Right renal cortex interstitium (tissue), 3 donors: Measurements from ENCODE around the gene DKKL1. TPM values are rescaled to one million over a fixed set of nuclear protein-coding genes. Genes with fewer than 3 reads are reported as not detected.
"Not testable (repeated sequence)": the region's sequence is repeated elsewhere in the genome, so short reads cannot be mapped to it uniquely, and the experiment has no call there.

Source experiments
- DNase-seq, 3 donors: peaks; one replicate each; pipeline ENCODE4 v3.0.0-alpha.2; 2013; ENCODE audit warnings: low read depth in 3 of 3, low spot score in 2 of 3
- polyA plus RNA-seq, 3 donors: library from polyadenylated mRNA; unstranded; fragments of 120-200 nt; gene quantifications; one replicate each; pipeline ENCODE4 v1.2.1, GENCODE V29; 2013; ENCODE audit not compliant: insufficient read length in 3 of 3

The DKKL1 gene
- polyA plus RNA-seq, result 1 to 10 TPM; 4.5 to 5.3 (median 4.7) TPM

DNA sequence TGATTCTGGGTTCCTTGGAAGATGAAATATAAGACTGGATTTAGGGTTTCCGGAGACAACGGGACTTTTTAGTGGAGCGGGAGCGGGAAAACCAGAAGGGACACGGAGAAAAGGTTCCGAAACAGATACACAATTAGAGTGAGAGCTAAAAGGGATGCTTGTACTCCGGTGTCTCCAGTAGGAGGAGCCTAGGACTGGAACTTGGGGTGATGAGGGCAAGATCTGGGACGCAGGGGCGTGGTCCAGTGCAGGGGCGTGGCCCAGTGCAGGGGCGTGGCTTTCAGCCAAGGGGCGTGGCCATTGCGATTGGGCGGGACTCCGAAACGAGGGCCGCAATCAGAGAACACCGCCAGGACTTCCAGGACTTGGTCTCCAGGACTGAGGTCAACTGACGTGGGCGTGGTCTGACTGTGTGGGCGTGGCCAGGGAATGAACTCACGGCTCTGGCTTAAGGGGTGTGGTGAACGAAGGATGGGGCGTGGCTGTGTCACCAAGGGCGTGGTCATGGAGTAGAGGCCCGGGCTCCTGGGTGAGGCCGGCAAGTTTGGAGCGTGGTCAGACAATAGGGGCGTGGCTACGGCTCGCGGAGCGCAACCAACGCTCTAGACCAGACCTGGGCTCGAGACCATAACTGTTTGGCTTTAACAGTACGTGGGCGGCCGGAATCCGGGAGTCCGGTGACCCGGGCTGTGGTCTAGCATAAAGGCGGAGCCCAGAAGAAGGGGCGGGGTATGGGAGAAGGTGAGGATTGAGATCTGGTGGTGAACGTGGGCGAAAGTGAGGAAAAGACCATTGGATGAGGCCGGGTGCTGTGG lies at the start of gene DKKL1:
Gene DKKL1 (plus strand): TSS at position 610 of the 815 bp plus-strand sequence. CDS start 122 bp downstream, at position 732.
- peak; percentile 94 for DNase-seq

DNA sequence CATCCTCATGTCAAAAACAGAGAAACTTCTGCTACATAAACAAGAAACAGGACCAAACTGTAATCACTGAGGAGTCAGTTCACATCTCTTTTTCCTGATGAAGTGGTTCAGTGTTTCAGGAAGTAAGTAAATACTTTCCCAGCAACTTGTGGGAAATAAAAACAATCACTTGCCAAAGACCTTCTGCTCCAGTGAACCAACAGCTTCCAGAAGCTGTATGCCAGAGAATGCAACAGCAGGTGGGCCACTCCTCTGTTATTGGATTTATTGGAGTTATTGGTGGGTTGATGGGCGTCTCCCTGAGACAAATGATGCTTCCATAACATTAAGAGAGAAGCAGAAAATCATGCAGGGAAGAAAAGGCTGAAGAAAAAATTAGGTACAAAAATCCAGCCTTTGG lies 48.6 kb upstream of the DKKL1 start:
- no peak for DNase-seq

DNA sequence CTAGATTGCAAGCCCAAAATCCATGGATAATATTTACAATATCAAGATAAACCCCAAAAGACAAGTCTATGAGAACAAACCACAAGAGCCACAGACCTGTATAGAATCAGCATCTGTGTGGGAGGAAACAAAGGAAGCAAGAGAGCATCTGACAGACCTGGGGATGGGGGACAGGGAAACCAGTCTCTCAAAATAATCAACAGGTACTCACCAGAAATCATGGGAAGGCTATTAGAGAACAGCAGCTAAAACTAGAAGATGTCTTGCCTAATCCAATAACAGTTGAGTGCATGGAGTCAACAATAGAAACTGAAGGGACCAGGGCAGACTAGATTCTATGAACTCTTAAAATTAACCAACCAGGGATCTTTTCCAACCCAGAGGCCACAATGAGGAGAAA lies 47.4 kb upstream of the DKKL1 start:
- no peak for DNase-seq

DNA sequence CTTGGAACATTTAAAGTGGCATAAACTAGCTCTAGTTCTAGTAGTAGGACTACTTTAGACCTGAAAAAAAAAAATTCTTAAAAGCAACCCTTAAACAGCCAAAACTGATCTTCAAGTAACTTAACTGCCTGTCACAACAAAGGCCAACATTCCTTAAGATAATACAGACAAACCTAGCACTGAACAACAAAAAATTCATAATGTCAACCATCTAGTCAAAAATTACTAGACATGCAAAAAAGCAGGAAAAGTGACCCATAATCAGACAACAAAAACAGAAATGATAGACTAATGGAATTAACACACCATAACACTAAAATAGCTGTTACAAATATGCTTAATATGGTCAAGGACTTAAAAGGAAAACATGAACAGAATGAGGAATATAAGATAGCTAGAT lies 45.4 kb upstream of the DKKL1 start:
- DNase-seq, result no peak

DNA sequence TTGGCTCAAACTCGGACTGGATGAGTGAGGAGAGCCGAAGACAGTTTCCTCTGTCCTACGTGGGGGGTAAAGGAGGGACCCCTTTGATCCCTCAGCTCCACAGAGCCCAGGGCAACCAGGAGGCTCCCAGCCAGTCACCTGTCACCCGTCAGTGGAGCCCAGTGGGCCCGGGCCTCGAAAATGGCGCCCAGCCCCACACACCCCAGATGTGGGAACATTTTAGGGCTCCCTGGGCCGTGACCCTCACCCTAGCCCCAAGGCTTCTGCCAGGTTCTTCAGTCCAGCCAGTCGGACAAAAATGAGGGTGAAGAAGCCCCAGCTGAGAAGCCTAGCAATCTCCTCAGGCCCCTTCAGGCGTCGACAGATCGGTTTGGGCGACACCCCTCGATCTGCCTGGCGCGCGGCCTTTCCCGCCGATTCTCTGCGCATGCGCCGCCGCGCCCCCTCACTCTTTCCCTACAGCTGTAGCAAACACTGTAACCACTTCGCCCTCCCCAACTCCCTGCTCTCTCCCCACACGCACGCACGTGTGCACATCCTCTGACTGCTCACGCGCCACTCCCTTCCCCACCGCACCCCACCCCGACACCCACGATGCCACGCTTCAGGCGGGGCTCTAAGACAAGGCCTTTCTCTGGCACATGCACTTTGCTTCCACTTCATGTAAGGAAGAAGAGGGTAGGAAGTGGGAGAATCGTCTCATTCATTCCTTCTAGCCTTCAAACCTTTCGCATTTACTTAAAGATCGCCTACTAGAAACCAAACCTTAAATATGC lies 38.7 kb upstream of the DKKL1 start, which contains the start of gene SLC6A16:
Gene SLC6A16 (minus strand): TSS at position 391 of the 776 bp plus-strand sequence. CDS start 13,844 bp downstream, outside the sequence.
- DNase-seq, result no peak

DNA sequence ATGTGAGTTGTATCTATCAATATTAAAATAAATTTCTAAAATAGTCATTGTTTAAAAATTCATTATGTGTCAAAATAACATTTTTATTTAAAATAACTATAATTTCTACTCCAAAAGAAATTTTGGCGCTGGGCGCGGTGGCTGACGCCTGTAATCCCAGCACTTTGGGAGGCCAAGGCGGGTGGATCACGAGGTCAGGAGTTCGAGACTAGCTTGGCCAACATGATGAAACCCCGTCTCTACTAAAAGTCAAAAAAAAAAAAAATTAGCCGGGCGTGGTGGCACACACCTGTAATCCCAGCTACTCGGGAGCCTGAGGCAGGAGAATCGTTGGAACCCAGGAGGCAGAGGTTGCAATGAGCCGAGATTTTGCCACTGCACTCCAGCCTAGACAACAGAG lies 37.9 kb upstream of the DKKL1 start:
- not testable (repeated sequence) for DNase-seq

DNA sequence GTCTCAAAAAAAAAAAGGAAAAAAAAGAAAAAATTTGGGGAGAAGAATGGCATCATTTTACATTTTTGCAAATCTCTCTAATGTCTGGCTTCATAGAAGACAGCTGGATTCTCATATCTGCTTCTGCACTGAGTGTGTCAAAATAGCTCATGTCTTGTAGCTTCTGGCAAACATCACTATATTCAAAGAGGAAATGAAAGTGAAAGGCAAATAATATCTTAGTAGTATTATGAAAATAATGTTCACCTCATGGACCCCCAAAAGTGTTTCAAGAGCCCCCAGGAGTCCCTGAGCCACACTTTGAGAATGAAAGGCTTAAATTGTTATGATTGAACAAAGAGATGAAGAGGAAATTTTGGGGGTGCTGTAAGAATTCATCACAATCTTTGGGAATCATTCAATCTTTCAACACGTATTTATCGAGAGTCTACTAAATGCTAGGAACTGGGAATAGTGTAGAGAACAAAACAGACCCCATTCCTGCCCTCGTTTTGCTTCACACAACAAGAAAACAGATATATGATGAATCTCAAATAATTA lies 37.4 kb upstream of the DKKL1 start:
- DNase-seq, result no peak

DNA sequence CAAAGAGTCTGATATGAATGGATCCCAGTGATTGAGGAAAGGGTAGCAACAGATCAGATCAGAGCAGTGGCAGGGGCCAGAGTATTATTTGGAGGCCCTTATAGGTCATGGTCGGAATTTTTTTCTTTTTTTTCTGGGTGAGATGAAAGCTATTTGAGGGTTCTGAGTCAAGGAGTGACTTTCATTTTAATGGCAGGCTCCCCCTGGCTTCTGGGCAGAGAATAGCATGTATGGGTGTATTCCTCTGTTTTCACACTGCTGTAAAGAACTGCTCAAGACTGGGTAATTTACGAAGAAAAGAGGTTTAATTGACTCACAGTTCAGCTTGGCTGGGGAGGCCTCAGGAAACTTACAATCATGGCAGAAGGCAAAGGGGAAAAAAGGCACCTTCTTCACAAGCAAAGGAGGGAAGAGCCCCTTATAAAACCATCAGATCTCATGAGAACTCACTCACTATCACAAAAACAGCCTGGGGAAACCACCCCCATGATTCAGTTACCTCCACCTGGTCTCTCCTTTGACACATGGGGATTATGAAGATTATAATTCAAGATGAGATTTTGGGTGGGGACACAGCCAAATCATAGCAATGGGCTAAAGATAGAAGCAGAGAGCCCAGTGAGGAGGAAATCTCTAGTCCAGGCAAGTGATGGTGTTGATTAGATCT lies 35.7 kb upstream of the DKKL1 start:
- no peak for DNase-seq

DNA sequence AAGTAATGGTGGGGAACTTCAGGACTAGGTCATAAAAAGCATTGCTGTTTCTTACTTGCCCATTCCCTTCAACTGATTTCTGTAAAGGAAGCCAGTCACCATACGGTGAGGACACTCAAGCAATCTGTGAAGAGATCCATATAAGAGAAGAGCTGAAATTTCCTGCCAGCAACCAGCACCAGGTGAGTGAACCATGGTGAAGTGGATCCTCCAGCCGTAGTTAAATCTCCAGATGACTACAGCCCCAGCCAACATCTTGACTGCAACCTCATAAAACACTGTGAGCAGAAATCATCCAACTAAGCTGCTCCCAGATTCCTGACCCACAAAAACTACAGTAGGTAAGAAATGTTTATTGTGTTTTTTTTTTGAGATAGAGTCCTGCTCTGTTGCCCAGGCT lies 34.9 kb upstream of the DKKL1 start:
- no peak for DNase-seq

DNA sequence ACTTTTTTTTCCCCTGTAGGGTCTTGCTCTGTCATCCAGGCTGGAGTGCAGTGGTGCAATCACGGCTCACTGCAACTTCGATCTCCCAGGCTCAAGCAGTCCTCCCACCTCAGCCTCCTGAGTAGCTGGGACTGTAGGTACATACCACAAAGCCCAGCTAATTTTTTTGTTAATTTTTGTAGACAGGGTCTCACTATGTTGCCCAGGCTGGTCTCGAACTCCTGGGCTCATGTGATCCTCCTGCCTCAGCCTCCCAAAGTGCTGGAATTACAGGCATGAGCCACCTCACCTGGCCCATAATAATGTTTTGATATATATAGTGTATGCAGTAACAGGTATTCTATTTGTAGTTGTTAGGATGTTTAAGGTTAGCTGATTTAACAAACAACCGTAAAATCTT lies 32.5 kb upstream of the DKKL1 start:
- not testable (repeated sequence) for DNase-seq

DNA sequence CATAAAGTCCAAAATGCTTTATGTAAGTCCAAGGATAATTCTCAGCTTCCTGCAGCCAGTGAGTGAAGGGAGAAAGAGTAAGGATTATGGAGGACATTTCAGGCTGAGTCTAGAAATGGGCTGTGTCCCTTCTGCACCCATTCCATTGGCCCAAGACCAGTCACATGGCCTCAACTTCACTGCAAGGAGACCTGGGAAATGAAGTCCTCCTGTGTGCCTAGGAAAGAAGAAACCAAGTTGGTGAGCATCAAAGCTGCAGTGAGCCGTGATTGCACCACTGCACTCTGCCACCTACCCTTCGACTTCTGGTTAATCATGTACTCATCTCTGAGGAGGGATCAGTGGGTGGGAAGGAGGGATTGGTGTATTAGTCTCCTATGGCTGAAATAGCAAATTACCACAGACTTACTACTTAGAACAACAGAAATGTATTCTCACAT lies 32.0 kb upstream of the DKKL1 start:
- no peak for DNase-seq

DNA sequence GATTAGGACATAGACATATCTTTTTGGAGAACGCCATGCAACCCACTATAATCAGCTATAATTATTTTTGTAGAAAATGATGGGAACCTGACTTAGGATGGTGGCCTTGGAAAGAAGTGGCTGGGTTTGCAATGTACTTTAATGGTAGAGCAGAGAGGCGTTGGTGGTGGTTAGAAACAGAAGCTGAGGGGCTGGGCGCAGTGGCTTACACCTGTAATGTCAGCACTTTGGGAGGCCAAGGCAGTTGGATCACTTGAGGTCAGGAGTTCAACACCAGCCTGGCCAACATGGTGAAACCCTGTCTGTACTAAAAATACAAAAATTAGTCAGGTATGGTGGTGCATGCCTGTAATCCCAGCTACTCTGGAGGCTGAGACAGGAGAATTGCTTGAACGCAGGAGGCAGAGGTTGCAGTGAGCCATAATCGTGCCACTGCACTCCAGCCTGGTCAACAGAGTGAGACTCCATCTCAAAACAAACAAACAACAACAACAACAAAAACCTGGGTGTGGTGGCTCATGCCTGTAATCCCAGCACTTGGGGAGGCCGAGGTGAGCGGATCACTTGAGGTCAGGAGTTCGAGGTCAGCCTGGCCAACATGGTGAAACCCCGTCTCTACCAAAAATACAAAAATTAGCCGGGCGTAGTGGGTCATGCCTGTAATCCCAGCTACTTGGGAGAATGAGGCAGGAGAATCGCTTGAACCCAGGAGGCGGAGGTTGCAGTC lies 30.8 kb upstream of the DKKL1 start:
- not testable (repeated sequence) for DNase-seq

DNA sequence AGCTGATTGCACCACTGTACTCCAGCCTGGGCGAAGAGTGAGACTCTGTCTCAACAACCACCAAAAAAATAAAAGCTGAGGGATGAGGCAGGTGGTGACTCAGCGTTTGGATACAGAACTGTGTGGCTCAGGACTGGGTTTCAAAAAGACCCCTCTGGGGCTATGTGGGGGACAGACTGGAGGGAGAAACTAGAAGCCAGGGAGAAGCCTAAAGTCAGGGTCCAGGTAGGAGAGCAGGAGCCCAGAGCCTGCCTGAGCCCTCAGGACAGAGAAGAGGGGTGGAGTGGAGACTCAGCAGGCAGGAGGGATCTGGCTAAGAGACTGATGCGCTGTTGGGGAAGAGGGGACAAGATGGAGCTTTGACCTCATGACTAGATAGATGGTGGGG lies 30.3 kb upstream of the DKKL1 start:
- DNase-seq, result no peak

DNA sequence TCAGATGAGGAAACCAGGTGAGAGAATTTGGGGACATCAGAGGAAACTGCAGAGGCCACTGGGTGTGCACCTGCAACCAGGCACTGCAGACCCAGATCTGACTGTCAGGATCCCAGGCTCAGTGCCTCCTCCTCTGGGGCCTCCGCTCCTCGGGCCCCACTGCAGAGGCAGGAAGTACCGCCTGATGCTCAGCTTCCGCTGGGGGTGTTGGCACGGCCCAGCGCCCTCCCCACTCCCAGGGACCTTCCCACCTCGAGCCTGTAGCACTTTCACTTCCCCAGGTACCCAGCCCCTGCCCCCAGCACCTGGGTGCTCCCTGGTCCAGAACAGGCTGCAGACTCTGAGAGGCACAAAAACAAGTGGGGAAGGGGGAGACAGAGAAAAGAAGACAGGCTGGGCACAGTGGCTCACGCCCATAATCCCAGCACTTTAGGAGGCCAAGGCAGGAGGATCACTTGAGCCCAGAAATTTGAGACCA lies 29.8 kb upstream of the DKKL1 start:
- DNase-seq, result no peak

DNA sequence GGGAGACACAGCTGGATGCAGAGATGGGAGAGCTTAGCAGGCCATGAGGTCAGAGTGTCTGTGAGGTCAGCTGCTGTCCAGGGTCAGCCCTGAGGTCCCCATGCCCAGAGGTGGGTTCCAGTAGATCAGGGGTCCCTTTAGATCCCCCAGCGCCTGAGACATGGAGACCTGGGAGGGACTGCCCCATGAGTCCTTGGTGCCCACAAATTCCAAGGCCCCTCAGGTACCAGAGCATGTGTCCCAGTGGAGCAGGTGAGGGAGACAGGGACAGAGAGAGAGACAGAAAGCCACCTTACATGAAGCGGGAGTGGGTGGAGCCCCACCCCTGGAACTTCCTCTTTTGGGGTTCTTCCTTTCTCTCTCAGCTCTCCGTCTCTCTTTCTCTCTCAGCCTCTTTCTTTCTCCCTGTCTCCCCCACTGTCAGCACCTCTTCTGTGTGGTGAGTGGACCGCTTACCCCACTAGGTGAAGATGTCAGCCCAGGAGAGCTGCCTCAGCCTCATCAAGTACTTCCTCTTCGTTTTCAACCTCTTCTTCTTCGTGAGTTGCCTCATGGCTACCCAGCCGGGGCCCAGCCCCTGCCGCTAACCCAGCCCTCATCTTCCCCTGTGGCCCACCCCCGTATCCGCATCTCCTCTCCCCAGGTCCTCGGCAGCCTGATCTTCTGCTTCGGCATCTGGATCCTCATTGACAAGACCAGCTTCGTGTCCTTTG lies 28.4 kb upstream of the DKKL1 start, which contains the start of gene CD37:
Gene CD37 (plus strand): TSS at position 336 of the 713 bp plus-strand sequence. CDS start 135 bp downstream, at position 471.
- no peak for DNase-seq

DNA sequence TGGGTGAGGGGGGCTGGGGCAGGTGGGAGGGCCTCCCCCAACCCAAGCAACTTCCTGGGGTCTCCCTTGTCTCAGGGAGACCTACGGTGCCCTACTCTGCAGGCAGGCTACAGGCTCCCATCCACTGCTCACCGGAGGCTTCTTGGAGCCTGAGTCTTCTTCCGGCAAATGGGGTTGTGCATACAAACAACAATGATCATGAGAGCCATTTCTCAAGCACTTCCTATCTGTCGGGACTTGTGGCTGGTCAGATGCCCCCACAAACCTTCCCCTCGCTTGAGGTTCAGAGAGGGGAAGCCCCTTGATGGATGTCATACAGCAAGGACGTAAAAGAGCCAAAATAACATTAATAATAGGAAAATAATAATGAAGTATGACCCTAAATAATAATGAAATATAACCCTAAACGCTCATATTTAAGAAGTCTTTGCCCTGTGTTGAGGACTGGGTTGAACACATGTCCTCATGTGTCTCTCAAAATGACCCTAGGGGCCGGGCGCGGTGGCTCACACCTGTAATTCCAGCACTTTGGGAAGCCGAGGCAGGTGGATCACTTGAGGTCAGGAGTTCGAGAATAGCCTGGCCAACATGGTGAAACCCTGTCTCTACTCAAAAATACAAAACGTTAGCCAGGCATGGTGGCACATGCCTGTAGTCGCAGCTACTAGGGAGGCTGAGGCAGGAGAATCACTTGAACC lies 27.7 kb upstream of the DKKL1 start:
- no peak for DNase-seq

DNA sequence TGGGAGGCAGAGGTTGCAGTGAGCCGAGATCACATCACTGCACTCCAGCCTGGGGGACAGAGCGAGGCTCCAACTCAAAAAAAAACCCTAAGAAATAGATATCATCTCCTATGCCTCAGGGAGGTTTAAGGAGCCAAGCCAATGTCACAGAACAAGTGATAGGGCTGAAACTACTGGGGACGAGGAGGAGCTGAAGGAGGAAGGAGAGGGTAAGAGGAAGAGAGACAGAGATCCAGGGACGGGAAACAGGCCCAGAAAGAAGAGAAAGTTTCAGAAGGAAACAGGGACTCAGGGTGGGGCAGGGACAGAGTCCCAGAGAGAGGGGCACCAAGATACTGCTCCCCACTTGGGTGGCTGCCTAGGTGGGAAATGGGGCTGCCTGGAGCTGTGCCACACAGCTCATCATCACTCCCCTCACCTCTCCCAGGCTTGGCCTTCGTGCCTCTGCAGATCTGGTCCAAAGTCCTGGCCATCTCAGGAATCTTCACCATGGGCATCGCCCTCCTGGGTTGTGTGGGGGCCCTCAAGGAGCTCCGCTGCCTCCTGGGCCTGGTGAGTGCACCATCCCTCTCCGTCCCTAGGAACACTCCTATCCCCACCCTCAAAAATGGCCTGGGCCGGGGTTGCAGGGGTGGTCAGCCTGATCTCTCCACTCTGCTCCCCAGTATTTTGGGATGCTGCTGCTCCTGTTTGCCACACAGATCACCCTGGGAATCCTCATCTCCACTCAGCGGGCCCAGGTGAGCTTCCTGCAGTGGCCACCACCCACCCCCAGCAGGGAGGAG lies 27.0 kb upstream of the DKKL1 start:
- DNase-seq, result no peak
